Lung (tissue), 12 donors: Measurements from ENCODE around the gene SRPRA. TPM values are rescaled to one million over a fixed set of nuclear protein-coding genes. Genes with fewer than 3 reads are reported as not detected.

Experiments
- ATAC-seq: fragments of 200-7000 bp; cut with Tn5 transposase; one replicate; pipeline ENCODE4 v1.9.1; 2020; ENCODE audit warnings: moderate number of reproducible peaks; ENCODE audit not compliant: insufficient read depth, low FRiP score
- DNase-seq, 3 donors: peaks; one replicate each; pipeline ENCODE4 v3.0.0-alpha.2; 2013 to 2017
- H3K27ac ChIP-seq, 2 donors: one replicate each; pipeline ENCODE4 v1.5.1; 2013; ENCODE audit warnings: mild to moderate bottlenecking in 2 of 2, moderate library complexity in 2 of 2, control low read depth in 1 of 2, inconsistent platforms in 1 of 2, low read depth in 1 of 2, low read length in 1 of 2
- H3K27me3 ChIP-seq, 3 donors: one replicate each; pipeline ENCODE4 v1.5.1; 2013; ENCODE audit warnings: low read length in 2 of 3; ENCODE audit not compliant: control insufficient read depth in 3 of 3, insufficient read depth in 3 of 3
- H3K36me3 ChIP-seq, 4 donors: one replicate each; pipeline ENCODE4 v1.5.1; 2013; ENCODE audit warnings: low read length in 4 of 4, mild to moderate bottlenecking in 1 of 4, moderate library complexity in 1 of 4; ENCODE audit not compliant: control insufficient read depth in 4 of 4, insufficient read depth in 4 of 4
- H3K4me1 ChIP-seq, 5 donors: one replicate each; pipeline ENCODE4 v1.5.1; 2013; ENCODE audit warnings: low read length in 5 of 5, mild to moderate bottlenecking in 2 of 5, moderate library complexity in 1 of 5; ENCODE audit not compliant: control insufficient read depth in 5 of 5, insufficient read depth in 5 of 5
- H3K4me3 ChIP-seq: one replicate; pipeline ENCODE4 v1.5.1; 2013; ENCODE audit warnings: mild to moderate bottlenecking, control low read depth, moderate library complexity
- H3K9ac ChIP-seq, 2 donors: one replicate each; pipeline ENCODE4 v1.5.1; 2013; ENCODE audit warnings: low read length in 2 of 2, control low read depth in 1 of 2; ENCODE audit not compliant: insufficient read depth in 1 of 2
- H3K9me3 ChIP-seq, 4 donors: one replicate each; pipeline ENCODE4 v1.5.1; 2013; ENCODE audit warnings: low read length in 3 of 4, mild to moderate bottlenecking in 1 of 4, moderate library complexity in 1 of 4; ENCODE audit not compliant: control insufficient read depth in 4 of 4, insufficient read depth in 3 of 4
- WGBS, 2 donors: extraction: QIAGEN DNeasy Blood & Tissue Kit; methylation state at CpG; one replicate each; pipeline ENCODE4 v1.1.7; 2013; 5-methylcytosine and 5-hydroxymethylcytosine counted together
- polyA plus RNA-seq, 2 donors: library from polyadenylated mRNA; stranded (reverse); fragments of 200-250 nt; gene quantifications; one replicate each; pipeline ENCODE4 v1.2.1, GENCODE V29; 2013
- total RNA-seq, 2 donors: library from RNA; depleted of rRNA in 1 of 2; stranded (reverse); fragments of >200 nt in 1 of 2; gene quantifications; one replicate each; pipeline ENCODE4 v1.2.1, GENCODE V29; 2014 to 2021
- TF ChIP-seq, protein P1 (sequence below): IDR thresholded peaks from 2 replicates; pipeline ENCODE4 v1.5.1; 2012; ENCODE audit warnings: mild to moderate bottlenecking; ENCODE audit errors: control extremely low read depth, extremely low read depth
- donor health status: control.
- donor health status: control.
- donor health status: Bipolar disorder and iron deficiency.
- donor health status: healthy.
- donor health status: DM: yes; HTN: yes; CAD: no.

SRPRA gene
- total and polyA plus RNA-seq, 4 donors, result 51.7 to 145 (median 82.4) TPM

DNA sequence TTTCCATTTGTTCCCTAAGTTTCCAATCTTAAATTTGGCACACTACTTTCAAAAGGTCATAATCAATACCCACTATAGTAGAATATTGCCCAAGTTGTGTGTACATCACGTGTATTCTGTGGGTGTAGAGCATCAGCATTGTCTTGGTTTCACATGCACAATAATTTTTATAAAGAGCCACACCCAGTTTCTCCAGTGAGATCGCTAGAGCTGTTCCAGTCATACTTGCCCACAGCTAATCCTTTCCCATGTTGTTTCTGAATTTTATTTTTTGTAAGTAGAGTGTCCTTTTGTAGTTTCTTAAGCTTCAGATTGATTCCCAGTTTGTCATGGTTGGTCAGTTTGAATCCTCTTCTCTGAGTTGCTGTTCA is 43.4 kb downstream of the SRPRA start:
- H3K4me1 ChIP-seq, result peaks cover 0 to 1% (median 0%) of the 10 kb centered on the region in 5 donors
- DNase-seq, result no peak
- H3K4me3 ChIP-seq, result no peak overlapping the region
- TF ChIP-seq, protein P1, sequence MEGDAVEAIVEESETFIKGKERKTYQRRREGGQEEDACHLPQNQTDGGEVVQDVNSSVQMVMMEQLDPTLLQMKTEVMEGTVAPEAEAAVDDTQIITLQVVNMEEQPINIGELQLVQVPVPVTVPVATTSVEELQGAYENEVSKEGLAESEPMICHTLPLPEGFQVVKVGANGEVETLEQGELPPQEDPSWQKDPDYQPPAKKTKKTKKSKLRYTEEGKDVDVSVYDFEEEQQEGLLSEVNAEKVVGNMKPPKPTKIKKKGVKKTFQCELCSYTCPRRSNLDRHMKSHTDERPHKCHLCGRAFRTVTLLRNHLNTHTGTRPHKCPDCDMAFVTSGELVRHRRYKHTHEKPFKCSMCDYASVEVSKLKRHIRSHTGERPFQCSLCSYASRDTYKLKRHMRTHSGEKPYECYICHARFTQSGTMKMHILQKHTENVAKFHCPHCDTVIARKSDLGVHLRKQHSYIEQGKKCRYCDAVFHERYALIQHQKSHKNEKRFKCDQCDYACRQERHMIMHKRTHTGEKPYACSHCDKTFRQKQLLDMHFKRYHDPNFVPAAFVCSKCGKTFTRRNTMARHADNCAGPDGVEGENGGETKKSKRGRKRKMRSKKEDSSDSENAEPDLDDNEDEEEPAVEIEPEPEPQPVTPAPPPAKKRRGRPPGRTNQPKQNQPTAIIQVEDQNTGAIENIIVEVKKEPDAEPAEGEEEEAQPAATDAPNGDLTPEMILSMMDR, result no peak
- peaks cover 0 to 2% (median 1%) of the 10 kb centered on the region in 4 donors for H3K36me3 ChIP-seq
- no peak for ATAC-seq
- H3K27me3 ChIP-seq, result no peaks in the 10 kb centered on the region
- WGBS, 2 donors, result 78 to 90% methylated on average over 2 of the region's 2 CpGs
- no peaks in the 10 kb centered on the region for H3K9me3 ChIP-seq
- no peak overlapping the region for H3K27ac ChIP-seq
- no peak overlapping the region for H3K9ac ChIP-seq

DNA sequence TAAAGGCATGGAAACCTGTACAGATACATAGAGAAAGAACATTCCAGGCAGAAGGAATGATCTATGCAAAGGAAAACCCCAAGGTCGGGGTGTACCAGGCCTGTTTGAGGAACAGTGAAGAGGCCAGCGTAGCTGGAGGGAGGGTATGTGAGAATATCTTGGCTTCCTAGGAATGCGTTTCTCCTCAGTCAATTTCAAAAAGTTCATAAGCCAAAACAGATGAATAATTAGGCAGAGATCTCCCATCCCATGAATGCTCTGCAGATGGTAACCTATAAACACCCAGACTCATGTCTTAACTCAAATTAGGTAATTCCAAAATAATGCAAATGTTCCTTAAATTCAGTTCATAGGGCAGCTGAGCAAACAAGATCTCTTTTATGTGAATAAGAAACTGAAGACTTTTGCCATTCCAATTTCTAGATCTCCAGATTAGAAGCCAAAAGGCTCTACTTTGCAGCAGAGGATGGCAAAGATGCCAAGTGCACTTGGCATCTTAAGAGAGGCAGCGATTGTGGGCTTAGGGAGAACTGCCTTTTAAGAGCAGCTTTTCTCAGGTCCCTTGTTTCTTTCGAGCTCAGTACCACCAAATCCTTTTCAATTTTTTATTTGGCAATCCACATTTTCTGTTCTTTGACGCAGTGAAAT is 43.9 kb downstream of the SRPRA start:
- H3K27me3 ChIP-seq, result no peaks in the 10 kb centered on the region
- ATAC-seq (no peak), DNase-seq (no peak)
- TF ChIP-seq, protein P1, result no peak
- peaks cover 0 to 1% (median 0%) of the 10 kb centered on the region in 5 donors for H3K4me1 ChIP-seq
- H3K9ac ChIP-seq, result no peak overlapping the region
- H3K4me3 ChIP-seq, result no peak overlapping the region
- 85 to 93% methylated on average over 6 of the region's 6 CpGs for WGBS, 2 donors
- no peaks in the 10 kb centered on the region for H3K9me3 ChIP-seq
- peaks cover 0 to 2% (median under 1%) of the 10 kb centered on the region in 4 donors for H3K36me3 ChIP-seq
- no peak overlapping the region for H3K27ac ChIP-seq

DNA sequence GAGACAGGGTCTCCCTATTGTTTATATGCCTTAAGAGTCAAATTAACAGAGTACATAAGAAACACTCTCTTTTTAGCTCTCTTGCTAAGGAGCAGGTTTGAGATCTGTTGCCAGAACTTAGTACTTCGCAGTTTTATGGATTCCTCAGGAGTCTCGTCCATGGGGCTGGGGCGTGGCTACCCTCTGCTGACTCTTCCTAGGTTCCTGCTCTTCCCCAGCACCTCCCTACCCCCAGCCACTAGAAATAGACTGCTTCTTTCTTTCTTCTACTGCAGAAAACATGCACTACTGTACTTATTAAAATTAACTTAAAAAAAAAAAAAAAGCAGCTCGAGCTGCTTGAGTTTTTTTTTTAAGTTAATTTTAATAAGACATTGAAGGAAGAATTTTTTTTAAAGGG is 49.1 kb downstream of the SRPRA start:
- H3K36me3 ChIP-seq, result no peaks in the 10 kb centered on the region
- H3K9ac ChIP-seq, result no peak overlapping the region
- ATAC-seq, result no peak
- DNase-seq, result no peak
- no peak overlapping the region for H3K27ac ChIP-seq
- H3K27me3 ChIP-seq, result no peaks in the 10 kb centered on the region
- TF ChIP-seq, protein P1, result no peak
- H3K4me1 ChIP-seq, result peaks cover 0 to 5% (median 0%) of the 10 kb centered on the region in 5 donors
- no peak overlapping the region for H3K4me3 ChIP-seq
- no peaks in the 10 kb centered on the region for H3K9me3 ChIP-seq
- 58 to 64% methylated on average over 4 of the region's 4 CpGs for WGBS, 2 donors

DNA sequence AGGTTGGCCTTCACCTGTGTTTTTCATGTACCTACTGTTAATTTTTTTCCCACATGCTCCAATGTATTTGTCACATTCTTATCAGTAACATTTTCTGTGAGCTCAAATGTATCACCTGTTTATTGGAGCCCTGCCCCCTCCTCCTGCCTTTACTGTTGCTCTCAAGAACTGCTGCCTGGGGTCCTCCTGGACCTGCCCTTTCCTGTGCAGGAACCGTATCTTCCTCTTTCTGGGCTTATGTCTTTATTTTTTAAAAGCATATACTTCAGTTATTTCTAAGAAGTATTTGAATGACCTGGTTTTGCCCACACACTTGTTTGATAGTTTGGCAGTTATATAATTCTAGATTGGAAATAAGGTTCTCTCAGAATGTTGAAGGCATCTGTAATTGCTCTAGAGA is 51.2 kb downstream of the SRPRA start:
- DNase-seq (no peak), ATAC-seq (no peak)
- TF ChIP-seq, protein P1, result no peak
- Histone ChIP-seq H3K27ac (no peak overlapping the region), H3K36me3 (no peaks in the 10 kb centered on the region), H3K9me3 (no peaks in the 10 kb centered on the region), H3K4me3 (no peak overlapping the region), H3K27me3 (no peaks in the 10 kb centered on the region), H3K4me1 (peaks cover 4 to 9% (median 7%) of the 10 kb centered on the region in 5 donors), H3K9ac (no peak overlapping the region)
- WGBS, 2 donors, result 16 to 28% methylated on average over 1 of the region's 1 CpG
